Stimulated activated CD4-positive, alpha-beta T cell treated with anti-CD3 and anti-CD28 coated beads, Interleukin-15, amount 100 ng/mL, for 48 hours (primary cell): ENCODE measurements around the gene RTL5.

Source experiments
- DNase-seq, 2 donors: peaks; one replicate each; pipeline ENCODE4 v3.0.0-alpha.2; 2020; ENCODE audit warnings: low read depth in 2 of 2

Gene RTL5

DNA sequence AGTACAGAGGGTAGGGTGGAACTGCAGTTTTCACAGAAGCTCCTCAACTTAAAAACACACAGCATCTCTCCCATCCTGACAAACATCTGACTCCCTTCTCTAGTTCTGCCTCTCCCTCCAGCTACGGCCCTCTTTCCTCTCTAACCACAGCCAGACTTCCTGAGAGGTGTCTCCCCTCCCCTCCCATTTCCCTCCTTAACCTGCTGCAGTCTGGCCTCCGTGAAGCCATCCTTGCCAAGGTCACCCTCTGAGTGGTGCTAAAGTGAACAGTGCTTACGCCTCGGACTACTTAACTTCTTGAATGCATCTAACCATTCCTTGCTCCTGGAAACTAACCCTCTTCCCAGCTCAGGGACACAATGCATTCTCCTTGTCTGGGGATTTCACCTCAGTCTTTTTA, 53.3 kb downstream of the RTL5 start:
- no peak for DNase-seq
